Karpas-422 (cell line): ENCODE measurements around the gene TIMM50. TPM values are rescaled to one million over a fixed set of nuclear protein-coding genes. Genes with fewer than 3 reads are reported as not detected.
A peak's percentile ranks its signal among the peaks of the same experiment; 100 is the strongest.

Experiments used
- DNase-seq: peaks from one replicate; pipeline ENCODE4 v3.0.0-alpha.2; 2015
- H2AFZ ChIP-seq: fragments of 200-600 bp; sonication (generic); 2 replicates; pipeline ENCODE4 v1.6.1; 2014; ENCODE audit warnings: antibody characterized with exemption, low read length, mixed read lengths
- H3K27ac ChIP-seq: fragments of 200-600 bp; sonication (generic); 2 replicates; pipeline ENCODE4 v1.5.1; 2014; ENCODE audit warnings: mild to moderate bottlenecking, low read length, moderate library complexity
- H3K27me3 ChIP-seq: fragments of 200-600 bp; sonication (generic); 2 replicates; pipeline ENCODE4 v1.6.1; 2014; ENCODE audit warnings: low read length, mixed read lengths
- H3K36me3 ChIP-seq: fragments of 200-600 bp; sonication (generic); 2 replicates; pipeline ENCODE4 v1.6.1; 2014; ENCODE audit warnings: low read length, mixed read lengths; ENCODE audit not compliant: insufficient read depth
- H3K4me1 ChIP-seq: fragments of 200-600 bp; sonication (generic); 2 replicates; pipeline ENCODE4 v1.6.1; 2014; ENCODE audit warnings: mild to moderate bottlenecking, low read length, mixed read lengths
- H3K4me2 ChIP-seq: fragments of 200-600 bp; sonication (generic); 2 replicates; pipeline ENCODE4 v1.6.1; 2014; ENCODE audit warnings: low read length, low read depth, mild to moderate bottlenecking; ENCODE audit not compliant: poor library complexity, severe bottlenecking
- H3K4me3 ChIP-seq: fragments of 200-600 bp; sonication (generic); 2 replicates; pipeline ENCODE4 v1.5.1; 2014; ENCODE audit warnings: mild to moderate bottlenecking, antibody characterized with exemption, low read length, mixed read lengths
- H3K79me2 ChIP-seq: fragments of 200-600 bp; sonication (generic); 2 replicates; pipeline ENCODE4 v1.6.1; 2014; ENCODE audit warnings: mild to moderate bottlenecking, low read length, mixed read lengths
- H3K9ac ChIP-seq: fragments of 200-600 bp; sonication (generic); 2 replicates; pipeline ENCODE4 v1.6.0; 2014; ENCODE audit warnings: low read length
- H3K9me2 ChIP-seq: fragments of 200-600 bp; sonication (generic), shearing (Covaris generic); replicated peaks from 2 replicates; pipeline ENCODE4 v1.6.0; 2014; ENCODE audit warnings: mild to moderate bottlenecking, low read length, moderate library complexity; ENCODE audit not compliant: insufficient read depth
- H3K9me3 ChIP-seq: fragments of 300-700, 200-600 bp; sonication (generic); 2 replicates; pipeline ENCODE4 v1.6.1; 2014; ENCODE audit warnings: low read length, mixed read lengths
- H4K20me1 ChIP-seq: fragments of 200-600 bp; sonication (generic); 2 replicates; pipeline ENCODE4 v1.6.1; 2014; ENCODE audit warnings: mild to moderate bottlenecking, antibody characterized with exemption, low read length, low read depth; ENCODE audit not compliant: insufficient read depth
- total RNA-seq: library from RNA; depleted of rRNA; stranded (reverse); fragments of >200 nt; shearing (Covaris generic); gene quantifications from 2 replicates; pipeline ENCODE4 v1.2.3, GENCODE V29; 2014; ENCODE audit warnings: low replicate concordance

The TIMM50 gene
- total RNA-seq, 1 experiment from 2014 or later: 61.2 TPM

GRCh38 chr19:39520541-39521484 is 40.2 kb downstream of the TIMM50 start:
- Histone ChIP-seq H3K4me1 (no peaks in the 10 kb centered on the region), H3K9me3 (no peaks in the 10 kb centered on the region), H4K20me1 (no peaks in the 10 kb centered on the region), H2AFZ (no peak overlapping the region), H3K9ac (no peak overlapping the region), H3K4me3 (no peak overlapping the region), H3K27me3 (no peaks in the 10 kb centered on the region), H3K36me3 (no peaks in the 10 kb centered on the region), H3K27ac (no peak overlapping the region), H3K4me2 (no peak overlapping the region), H3K9me2 (no peaks in the 10 kb centered on the region), H3K79me2 (no peaks in the 10 kb centered on the region)
- DNase-seq: no peak

GRCh38 chr19:39524495-39524894 is 43.9 kb downstream of the TIMM50 start:
- no peaks in the 10 kb centered on the region for H3K36me3 ChIP-seq
- no peaks in the 10 kb centered on the region for H3K9me3 ChIP-seq
- no peaks in the 10 kb centered on the region for H3K9me2 ChIP-seq
- H3K4me2 ChIP-seq: no peak overlapping the region
- H4K20me1 ChIP-seq: no peaks in the 10 kb centered on the region
- no peak for DNase-seq
- no peaks in the 10 kb centered on the region for H3K79me2 ChIP-seq
- H3K27ac ChIP-seq: no peak overlapping the region
- H3K9ac ChIP-seq: no peak overlapping the region
- H3K27me3 ChIP-seq: no peaks in the 10 kb centered on the region
- no peaks in the 10 kb centered on the region for H3K4me1 ChIP-seq
- no peak overlapping the region for H3K4me3 ChIP-seq
- H2AFZ ChIP-seq: no peak overlapping the region

GRCh38 chr19:39525205-39525604 is 44.6 kb downstream of the TIMM50 start:
- H3K36me3 ChIP-seq: no peaks in the 10 kb centered on the region
- no peak overlapping the region for H3K9ac ChIP-seq
- DNase-seq: no peak
- H3K27me3 ChIP-seq: no peaks in the 10 kb centered on the region
- H3K9me3 ChIP-seq: no peaks in the 10 kb centered on the region
- H3K27ac ChIP-seq: no peak overlapping the region
- no peaks in the 10 kb centered on the region for H3K4me1 ChIP-seq
- H3K9me2 ChIP-seq: no peaks in the 10 kb centered on the region
- H4K20me1 ChIP-seq: no peaks in the 10 kb centered on the region
- no peaks in the 10 kb centered on the region; the same call in 1 of the 2 replicates for H3K79me2 ChIP-seq
- H2AFZ ChIP-seq: no peak overlapping the region
- H3K4me3 ChIP-seq: no peak overlapping the region
- no peak overlapping the region for H3K4me2 ChIP-seq

- Histone ChIP-seq H3K9me2 (no peaks in the 10 kb centered on the region), H3K4me2 (peak overlapping the region; percentile 97), H3K27me3 (no peaks in the 10 kb centered on the region), H2AFZ (peak overlapping the region; percentile 87; the same call in 1 of the 2 replicates), H3K4me1 (peaks cover 30% of the 10 kb centered on the region), H3K36me3 (no peaks in the 10 kb centered on the region), H3K9ac (peak overlapping the region; percentile 91), H3K79me2 (peaks cover 12% of the 10 kb centered on the region), H4K20me1 (no peaks in the 10 kb centered on the region), H3K27ac (no peak overlapping the region), H3K4me3 (peak overlapping the region; percentile 94), H3K9me3 (no peaks in the 10 kb centered on the region)
- no peak for DNase-seq
Measured at GRCh38 chr19:39531834-39532232, 51.2 kb downstream of the TIMM50 start.

GRCh38 chr19:39532233-39533002 is 51.8 kb downstream of the TIMM50 start, which contains the start of gene EID2B:
Gene EID2B (minus strand): TSS chr19:39532852. CDS start chr19:39532802, 50 bp downstream.
- Histone ChIP-seq H4K20me1 (no peaks in the 10 kb centered on the region), H2AFZ (peak within 1 kb of the TSS; percentile 87), H3K27ac (peak within 1 kb of the TSS; percentile 16; the same call in 1 of the 2 replicates), H3K4me1 (peaks cover 30% of the 10 kb centered on the region), H3K9me3 (no peaks in the 10 kb centered on the region), H3K79me2 (peaks cover 12% of the 10 kb centered on the region), H3K36me3 (no peaks in the 10 kb centered on the region), H3K4me3 (peak within 1 kb of the TSS; percentile 94), H3K27me3 (no peaks in the 10 kb centered on the region), H3K4me2 (peak within 1 kb of the TSS; percentile 97), H3K9ac (peak within 1 kb of the TSS; percentile 91), H3K9me2 (no peaks in the 10 kb centered on the region)
- DNase-seq: peak; percentile 98

GRCh38 chr19:39533003-39533512 is 52.4 kb downstream of the TIMM50 start:
- Histone ChIP-seq H3K4me2 (peak overlapping the region; percentile 41), H3K4me3 (no peak overlapping the region; the same call in 1 of the 2 replicates), H3K27ac (no peak overlapping the region), H2AFZ (no peak overlapping the region), H3K27me3 (no peaks in the 10 kb centered on the region), H3K9me2 (no peaks in the 10 kb centered on the region), H3K9ac (no peak overlapping the region; the same call in 1 of the 2 replicates), H3K4me1 (peaks cover 30% of the 10 kb centered on the region), H3K36me3 (no peaks in the 10 kb centered on the region), H3K9me3 (no peaks in the 10 kb centered on the region), H4K20me1 (no peaks in the 10 kb centered on the region), H3K79me2 (peaks cover 12% of the 10 kb centered on the region)
- no peak for DNase-seq

GRCh38 chr19:39533791-39534190 is 53.2 kb downstream of the TIMM50 start:
- Histone ChIP-seq H3K79me2 (peaks cover 12% of the 10 kb centered on the region), H3K36me3 (no peaks in the 10 kb centered on the region), H3K4me2 (no peak overlapping the region), H3K9me2 (no peaks in the 10 kb centered on the region), H3K4me1 (peaks cover 32% of the 10 kb centered on the region), H3K27me3 (no peaks in the 10 kb centered on the region), H2AFZ (no peak overlapping the region), H3K4me3 (no peak overlapping the region), H3K27ac (no peak overlapping the region), H4K20me1 (no peaks in the 10 kb centered on the region; the same call in 1 of the 2 replicates), H3K9ac (no peak overlapping the region), H3K9me3 (no peaks in the 10 kb centered on the region)
- DNase-seq: no peak

- H2AFZ ChIP-seq: peak overlapping the region; percentile 4; the same call in 1 of the 2 replicates
- DNase-seq: peak; percentile 56
- no peaks in the 10 kb centered on the region for H3K9me2 ChIP-seq
- H3K9ac ChIP-seq: peak overlapping the region; percentile 90
- peak overlapping the region; percentile 77 for H3K4me2 ChIP-seq
- H4K20me1 ChIP-seq: no peaks in the 10 kb centered on the region; the same call in 1 of the 2 replicates
- H3K4me1 ChIP-seq: peaks cover 42% of the 10 kb centered on the region
- H3K27ac ChIP-seq: no peak overlapping the region
- no peaks in the 10 kb centered on the region for H3K9me3 ChIP-seq
- H3K27me3 ChIP-seq: no peaks in the 10 kb centered on the region
- no peaks in the 10 kb centered on the region for H3K36me3 ChIP-seq
- H3K4me3 ChIP-seq: peak overlapping the region; percentile 70
- no peaks in the 10 kb centered on the region for H3K79me2 ChIP-seq
Measured at GRCh38 chr19:39539165-39539517, 58.5 kb downstream of the TIMM50 start.
